Muscle of leg (tissue), 9 donors: ENCODE data around the gene SFTA2. TPM values are rescaled to one million over a fixed set of nuclear protein-coding genes. Genes with fewer than 3 reads are reported as not detected.

Source experiments
- polyA plus RNA-seq, 8 donors: library from polyadenylated mRNA; unstranded; fragments of 120-200 nt; gene quantifications; one replicate each; pipeline versions ENCODE4 v1.2.1 to v1.2.3, GENCODE V29; 2013; ENCODE audit warnings: inconsistent platforms in 1 of 8, low replicate concordance in 1 of 8; ENCODE audit not compliant: insufficient read length in 8 of 8, insufficient read depth in 1 of 8
- total RNA-seq: library from RNA; stranded (reverse); fragments of 120-200 nt; gene quantifications from one replicate; pipeline ENCODE4 v1.2.4, GENCODE V29; 2013

SFTA2 gene
- total and polyA plus RNA-seq, 9 donors, result 0.37 to 0.66 (median 0.47) TPM; not detected in 6

Other genes with a start within 250 kb of the SFTA2 start
- 19.3 TPM for gene PPP1R18, start 245.5 kb downstream of the SFTA2 start, total RNA-seq
- gene PPP1R18, start 245.5 kb downstream of the SFTA2 start, polyA plus RNA-seq, result 10 to 100 TPM; 36.8 to 54.3 (median 45.4) TPM
- gene NRM, start 241.2 kb downstream of the SFTA2 start, total RNA-seq, result 7.2 TPM
- 10 to 100 TPM; 34.4 to 49.7 (median 37.8) TPM for gene NRM, start 241.2 kb downstream of the SFTA2 start, polyA plus RNA-seq
- 9.6 TPM for gene MDC1, start 214.9 kb downstream of the SFTA2 start, total RNA-seq
- 10 to 100 TPM; 21.0 to 34.6 (median 25.5) TPM for gene MDC1, start 214.9 kb downstream of the SFTA2 start, polyA plus RNA-seq
- gene TUBB, start 211.8 kb downstream of the SFTA2 start, total RNA-seq, result 403 TPM
- 1,000 to 10,000 TPM in 3 of 8 donors, 100 to 1,000 TPM in 5; 686 to 1,098 (median 967) TPM for gene TUBB, start 211.8 kb downstream of the SFTA2 start, polyA plus RNA-seq
- 84.5 TPM for gene FLOT1, start 189.5 kb downstream of the SFTA2 start, total RNA-seq
- 100 to 1,000 TPM in 6 of 8 donors, 10 to 100 TPM in 2; 94.9 to 113 (median 107) TPM for gene FLOT1, start 189.5 kb downstream of the SFTA2 start, polyA plus RNA-seq
- gene IER3, start 187.6 kb downstream of the SFTA2 start, total RNA-seq, result 6.7 TPM
- 10 to 100 TPM in 6 of 8 donors, 1 to 10 TPM in 2; 5.8 to 22.6 (median 12.9) TPM for gene IER3, start 187.6 kb downstream of the SFTA2 start, polyA plus RNA-seq
- 42.4 TPM for gene DDR1, start 47.7 kb downstream of the SFTA2 start, total RNA-seq
- gene DDR1, start 47.7 kb downstream of the SFTA2 start, polyA plus RNA-seq, result 10 to 100 TPM; 55.2 to 87.4 (median 70.1) TPM
- gene GTF2H4, start 24.0 kb downstream of the SFTA2 start, total RNA-seq, result 15.5 TPM
- gene GTF2H4, start 24.0 kb downstream of the SFTA2 start, polyA plus RNA-seq, result 10 to 100 TPM; 22.0 to 26.5 (median 24.1) TPM
- 23.4 TPM for gene VARS2, start 17.9 kb downstream of the SFTA2 start, total RNA-seq
- 10 to 100 TPM; 20.1 to 34.8 (median 27.7) TPM for gene VARS2, start 17.9 kb downstream of the SFTA2 start, polyA plus RNA-seq
- not detected for gene MUCL3, start 8.8 kb upstream of the SFTA2 start, total RNA-seq
- under 1 TPM in 2 of 8 donors, not detected in 6; 0.05 to 0.15 TPM for gene MUCL3, start 8.8 kb upstream of the SFTA2 start, polyA plus RNA-seq
- not detected for gene MUC21, start 51.5 kb upstream of the SFTA2 start, total RNA-seq
- under 1 TPM in 1 of 8 donors, not detected in 7; 0.25 TPM for gene MUC21, start 51.5 kb upstream of the SFTA2 start, polyA plus RNA-seq
- gene MUC22, start 78.3 kb upstream of the SFTA2 start, total RNA-seq, result not detected
- 1 to 10 TPM in 1 of 8 donors, under 1 TPM in 2, not detected in 5; 0.04 to 2.4 (median 0.12) TPM for gene MUC22, start 78.3 kb upstream of the SFTA2 start, polyA plus RNA-seq
- gene C6orf15, start 180.4 kb upstream of the SFTA2 start, total RNA-seq, result not detected
- gene C6orf15, start 180.4 kb upstream of the SFTA2 start, polyA plus RNA-seq, result not detected
- gene PSORS1C1, start 182.6 kb upstream of the SFTA2 start, total RNA-seq, result 1.3 TPM
- 1 to 10 TPM in 1 of 8 donors, under 1 TPM in 7; 0.22 to 1.4 (median 0.70) TPM for gene PSORS1C1, start 182.6 kb upstream of the SFTA2 start, polyA plus RNA-seq
- not detected for gene CDSN, start 188.3 kb upstream of the SFTA2 start, total RNA-seq
- gene CDSN, start 188.3 kb upstream of the SFTA2 start, polyA plus RNA-seq, result under 1 TPM in 1 of 8 donors, not detected in 7; 0.07 TPM
- not detected for gene PSORS1C2, start 206.9 kb upstream of the SFTA2 start, total RNA-seq
- gene PSORS1C2, start 206.9 kb upstream of the SFTA2 start, polyA plus RNA-seq, result under 1 TPM in 6 of 8 donors, not detected in 2; 0.09 to 0.27 (median 0.26) TPM
- gene CCHCR1, start 225.6 kb upstream of the SFTA2 start, total RNA-seq, result 16.4 TPM
- gene CCHCR1, start 225.6 kb upstream of the SFTA2 start, polyA plus RNA-seq, result 10 to 100 TPM; 15.1 to 21.2 (median 17.6) TPM
- gene TCF19, start 226.4 kb upstream of the SFTA2 start, total RNA-seq, result 11.3 TPM
- 10 to 100 TPM in 7 of 8 donors, 1 to 10 TPM in 1; 9.3 to 18.4 (median 13.5) TPM for gene TCF19, start 226.4 kb upstream of the SFTA2 start, polyA plus RNA-seq
- 0.13 TPM for gene POU5F1, start 238.5 kb upstream of the SFTA2 start, total RNA-seq
- 1 to 10 TPM in 1 of 8 donors, under 1 TPM in 7; 0.29 to 1.3 (median 0.45) TPM for gene POU5F1, start 238.5 kb upstream of the SFTA2 start, polyA plus RNA-seq